GM15510 (cell line): Measurements from ENCODE around the gene AP4B1.

Experiments used
- POLR2A ChIP-seq: IDR thresholded peaks from 3 replicates; pipeline ENCODE4 v1.6.1; 2011; ENCODE audit warnings: borderline replicate concordance; ENCODE audit not compliant: insufficient read length; ENCODE audit errors: extremely low read depth

The AP4B1 gene

GRCh38 chr1:113858982-113859381 lies 45.6 kb downstream of the AP4B1 start:
- TF ChIP-seq POLR2A = no peak

GRCh38 chr1:113858418-113858817 lies 46.2 kb downstream of the AP4B1 start:
- TF ChIP-seq POLR2A = no peak

- no peak for TF ChIP-seq POLR2A
These were observed 46.8 kb downstream of the AP4B1 start for GRCh38 chr1:113857776-113858175.

- no peak for TF ChIP-seq POLR2A
These were observed 48.2 kb downstream of the AP4B1 start for GRCh38 chr1:113856401-113856790.

- TF ChIP-seq POLR2A = no peak
These were observed 48.8 kb downstream of the AP4B1 start for GRCh38 chr1:113855630-113856400.

- no peak for TF ChIP-seq POLR2A
These were observed 50.4 kb downstream of the AP4B1 start for GRCh38 chr1:113854234-113854633.

GRCh38 chr1:113850127-113850796 lies 54.3 kb downstream of the AP4B1 start:
- TF ChIP-seq POLR2A = no peak

GRCh38 chr1:113849072-113849471 lies 55.5 kb downstream of the AP4B1 start:
- TF ChIP-seq POLR2A = no peak

GRCh38 chr1:113846391-113847035 lies 58.1 kb downstream of the AP4B1 start:
- TF ChIP-seq POLR2A = no peak
